K562 (cell line): ENCODE measurements around the gene DHDDS. TPM values are rescaled to one million over a fixed set of nuclear protein-coding genes. Genes with fewer than 3 reads are reported as not detected.

Experiments used
- ARID2 ChIP-seq: fragments of 450-650 bp; IDR thresholded peaks from 2 replicates; pipeline ENCODE4 v1.6.1; 2017; ENCODE audit warnings: antibody characterized with exemption, mild to moderate bottlenecking
- BRD9 ChIP-seq: fragments of 450-650 bp; IDR thresholded peaks from 2 replicates; pipeline ENCODE4 v1.6.1; 2018; ENCODE audit warnings: low read depth; ENCODE audit not compliant: partially characterized antibody
- CBX2 ChIP-seq: fragments of 200-600 bp; sonication (generic); IDR thresholded peaks from one replicate; pipeline ENCODE4 v1.6.1; 2012; ENCODE audit warnings: mild to moderate bottlenecking, low read length, inconsistent platforms; ENCODE audit not compliant: insufficient read depth, poor library complexity, severe bottlenecking
- CBX8 ChIP-seq: fragments of 200-600 bp; sonication (generic); IDR thresholded peaks from 2 replicates; pipeline ENCODE4 v1.6.1; 2012; ENCODE audit warnings: borderline replicate concordance, mixed run types, low read depth, mild to moderate bottlenecking, moderate library complexity, mixed read lengths, low read length, control low read depth, inconsistent platforms; ENCODE audit not compliant: poor library complexity, severe bottlenecking; ENCODE audit errors: extremely low read depth
- DMBX1 ChIP-seq: fragments of 250-450 bp; sonication (Bioruptor Pico); IDR thresholded peaks from 2 replicates; pipeline ENCODE4 v1.8.0; 2022; ENCODE audit warnings: inconsistent platforms, mild to moderate bottlenecking, moderate library complexity, borderline replicate concordance
- DPF2 ChIP-seq: fragments of 450-650 bp; IDR thresholded peaks from 2 replicates; pipeline ENCODE4 v1.6.1; 2016
- FUS ChIP-seq: fragments of 200-400 bp; formaldehyde crosslinking; optimal IDR thresholded peaks from 2 replicates; pipeline ENCODE3; 2017; ENCODE audit warnings: low read depth, low read length
- GTF2A2 ChIP-seq: IDR thresholded peaks from 2 replicates; pipeline ENCODE4 v1.6.1; 2016; ENCODE audit warnings: mild to moderate bottlenecking, missing genetic modification characterization, missing compliant biosample characterization
- HBP1 ChIP-seq: fragments of 450-650 bp; formaldehyde crosslinking; IDR thresholded peaks from 2 replicates; pipeline ENCODE4 v1.4.0; 2022; ENCODE audit warnings: missing genetic modification characterization
- HSF4 ChIP-seq: fragments of 250-450 bp; sonication (Bioruptor Pico); IDR thresholded peaks from 2 replicates; pipeline ENCODE4 v2.1.2; 2022; ENCODE audit warnings: mild to moderate bottlenecking, moderate library complexity, borderline replicate concordance
- ID3 ChIP-seq, 2 experiments: fragments of 250-450 bp in 1 of 2; fragments of 450-650 bp in 1 of 2; sonication (Bioruptor Pico) in 1 of 2; IDR thresholded peaks; 2 replicates each; pipeline versions ENCODE4 v1.6.1 to v1.8.0; 2016 to 2021; ENCODE audit warnings: mild to moderate bottlenecking in 2 of 2, moderate library complexity in 2 of 2, missing compliant biosample characterization in 1 of 2, missing genetic modification characterization in 1 of 2
- LCOR ChIP-seq: sonication (generic); formaldehyde crosslinking; IDR thresholded peaks from 2 replicates; pipeline ENCODE4 v1.8.0; 2022; ENCODE audit warnings: mild to moderate bottlenecking, missing genetic modification reagents
- MBD2 ChIP-seq: sonication (generic); IDR thresholded peaks from 2 replicates; pipeline ENCODE4 v1.6.1; 2016; ENCODE audit warnings: low read depth, borderline replicate concordance
- MEF2A ChIP-seq: IDR thresholded peaks from 2 replicates; pipeline ENCODE4 v1.6.1; 2011; ENCODE audit warnings: low read depth, mild to moderate bottlenecking, low read length, moderate library complexity; ENCODE audit not compliant: control insufficient read depth
- TFAM ChIP-seq: fragments of 250-450 bp; sonication (Bioruptor Pico); conservative IDR thresholded peaks from 2 replicates; pipeline ENCODE4 v1.5.0; 2021; ENCODE audit warnings: mild to moderate bottlenecking, moderate library complexity
- ZBTB1 ChIP-seq: sonication (generic); formaldehyde crosslinking; IDR thresholded peaks from 2 replicates; pipeline ENCODE4 v1.8.1; 2023; ENCODE audit warnings: missing genetic modification reagents, low read depth, mild to moderate bottlenecking, borderline replicate concordance
- ZBTB5 ChIP-seq: fragments of 450-650 bp; IDR thresholded peaks from 2 replicates; pipeline ENCODE4 v1.6.1; 2017; ENCODE audit warnings: antibody characterized with exemption
- ZFP91 ChIP-seq: sonication (generic); formaldehyde crosslinking; IDR thresholded peaks from 2 replicates; pipeline ENCODE4 v1.8.0; 2022; ENCODE audit warnings: mild to moderate bottlenecking, missing genetic modification reagents
- ZNF239 ChIP-seq: fragments of 250-450 bp; sonication (Bioruptor Pico); IDR thresholded peaks from 2 replicates; pipeline ENCODE4 v1.4.0; 2020; ENCODE audit warnings: mild to moderate bottlenecking
- ZNF282 ChIP-seq: sonication (generic); formaldehyde crosslinking; IDR thresholded peaks from 2 replicates; pipeline ENCODE4 v1.8.1; 2023; ENCODE audit warnings: missing genetic modification reagents
- ZNF3 ChIP-seq: fragments of 250-450 bp; sonication (Bioruptor Pico); IDR thresholded peaks from 2 replicates; pipeline ENCODE4 v1.5.0; 2021; ENCODE audit warnings: mild to moderate bottlenecking, moderate library complexity
- ZNF347 ChIP-seq: fragments of 450-650 bp; formaldehyde crosslinking; IDR thresholded peaks from 2 replicates; pipeline ENCODE4 v1.4.0; 2020; ENCODE audit warnings: low read depth, mild to moderate bottlenecking, moderate library complexity
- polyA plus RNA-seq, 8 experiments: library from polyadenylated mRNA; depleted of rRNA in 4 of 8; stranded (reverse) in 5 of 8; unstranded in 3 of 8; fragments of >200 nt; fragmentation: Nextera tagmentation in 2 of 8; fragmentation: Illumina TruSeq in 1 of 8; extraction: Ambion mirVana in 2 of 8; extraction: Trizol in 1 of 8; gene quantifications; 2 replicates each; pipeline versions ENCODE4 v1.2.1 to v1.2.3, GENCODE V29; 2011 to 2014; ENCODE audit warnings: inconsistent platforms in 1 of 8, missing spikeins in 1 of 8
- total RNA-seq, 7 experiments: library from RNA; depleted of rRNA in 6 of 7; stranded (reverse); fragments of >200 nt in 6 of 7; fragmentation: Illumina TruSeq in 2 of 7; extraction: Trizol in 2 of 7; gene quantifications; 2 replicates each; pipeline versions ENCODE4 v1.2.1 to v1.2.3, GENCODE V29; 2011 to 2021; ENCODE audit warnings: low replicate concordance in 1 of 7

Gene DHDDS
- total and polyA plus RNA-seq, 9 of the 15 experiments (the other 6 are each of a cell fraction or from before 2014, with no cell fraction given), result 33.3 to 55.0 (median 44.3) TPM

GRCh38 chr1:26472901-26473845, 41.1 kb downstream of the DHDDS start (continued):
- no peak for TF ChIP-seq ZNF3 (CRISPR knock-in tag)
- TF ChIP-seq CBX8, result no peak
- TF ChIP-seq TFAM (CRISPR knock-in tag), result no peak
- no peak for TF ChIP-seq ZBTB1 (CRISPR knock-in tag)
- TF ChIP-seq DPF2, result 0 out of 2 replicates have a peak, but pooled peaks have one; percentile 18
- TF ChIP-seq HSF4 (CRISPR knock-in tag), result no peak
- no peak for TF ChIP-seq ID3 (CRISPR knock-in tag; IDR thresholded peaks at IDR 0.05)
- TF ChIP-seq ID3 (tag; IDR thresholded peaks at IDR 0.05), result no peak
- TF ChIP-seq CBX2, result no peak
- TF ChIP-seq ZNF347 (CRISPR knock-in tag), result no peak
- TF ChIP-seq ZBTB5, result no peak
- TF ChIP-seq MBD2, result peak; percentile 57; the same call in 1 of the 2 replicates
- TF ChIP-seq HBP1 (CRISPR knock-in tag), result no peak
- no peak for TF ChIP-seq BRD9
- TF ChIP-seq ZFP91 (CRISPR knock-in tag), result no peak
- no peak for TF ChIP-seq ZNF282 (CRISPR knock-in tag)
- no peak for TF ChIP-seq GTF2A2 (tag)
- TF ChIP-seq LCOR, result peak; percentile 76
- TF ChIP-seq FUS, result no peak
- peak; percentile 24; the same call in 1 of the 2 replicates for TF ChIP-seq MEF2A
- no peak for TF ChIP-seq ARID2
- TF ChIP-seq DMBX1, result no peak
- no peak for TF ChIP-seq ZNF239 (CRISPR knock-in tag)
